Measurements from ENCODE around the gene HS6ST1.
"Not testable (repeated sequence)": the region's sequence is repeated elsewhere in the genome, so short reads cannot be mapped to it uniquely, and the experiment has no call there.

HS6ST1 gene

DNA sequence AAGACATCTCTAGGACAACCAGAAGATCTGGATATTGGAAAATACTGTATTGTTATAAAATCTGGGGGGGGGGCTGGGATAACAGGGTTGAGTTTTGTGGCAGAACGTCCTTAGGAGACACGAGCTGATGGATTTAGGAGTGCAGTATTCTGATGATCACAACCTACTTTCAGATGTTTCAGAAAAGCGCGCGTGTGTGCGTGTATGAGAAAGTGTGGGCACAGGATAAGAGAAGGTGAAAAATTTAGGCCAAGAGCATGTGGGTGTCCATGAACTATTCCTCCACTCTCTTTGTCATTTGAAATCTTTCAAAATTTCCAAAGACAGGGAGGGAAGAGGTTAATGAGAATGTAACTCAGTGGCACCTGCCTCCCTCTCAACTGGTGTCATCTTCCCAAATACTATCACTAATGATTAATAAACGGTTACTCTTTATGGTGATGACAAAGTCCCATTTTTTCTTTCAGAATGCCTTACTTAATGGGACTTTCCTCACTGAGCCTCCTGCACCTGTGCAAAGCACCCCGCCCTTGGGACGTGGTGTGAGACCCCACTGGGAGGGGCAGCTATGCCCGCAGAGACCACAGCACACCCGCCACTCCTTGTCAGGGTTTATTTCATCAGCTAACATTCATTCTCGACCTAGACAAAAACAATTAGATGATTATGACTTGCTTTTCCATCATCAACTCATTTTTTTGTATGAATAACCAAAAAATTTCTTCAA, 53.6 kb downstream of the HS6ST1 start:
- no peak for DNase-seq

DNA sequence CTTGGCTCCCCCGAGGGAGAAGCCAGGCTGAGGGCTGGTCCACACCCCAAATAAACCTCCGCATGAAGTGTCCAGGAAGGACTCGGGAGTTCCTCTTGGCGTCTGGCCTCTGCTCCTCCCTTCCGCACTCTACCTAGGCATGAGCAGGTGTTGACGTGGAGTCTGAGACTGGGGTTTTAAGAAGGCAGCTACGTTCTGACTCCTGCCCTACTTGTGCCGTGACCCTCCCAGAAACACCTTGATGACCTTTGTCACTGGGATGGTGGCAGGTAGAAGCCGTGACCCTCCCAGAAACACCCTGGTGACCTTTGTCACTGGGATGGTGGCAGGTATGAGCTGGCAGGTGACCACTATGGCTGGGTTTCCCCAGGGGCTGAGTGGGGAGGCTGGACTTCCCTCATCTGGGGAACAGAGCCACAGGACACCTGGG, 54.8 kb downstream of the HS6ST1 start:
- DNase-seq: no peak

DNA sequence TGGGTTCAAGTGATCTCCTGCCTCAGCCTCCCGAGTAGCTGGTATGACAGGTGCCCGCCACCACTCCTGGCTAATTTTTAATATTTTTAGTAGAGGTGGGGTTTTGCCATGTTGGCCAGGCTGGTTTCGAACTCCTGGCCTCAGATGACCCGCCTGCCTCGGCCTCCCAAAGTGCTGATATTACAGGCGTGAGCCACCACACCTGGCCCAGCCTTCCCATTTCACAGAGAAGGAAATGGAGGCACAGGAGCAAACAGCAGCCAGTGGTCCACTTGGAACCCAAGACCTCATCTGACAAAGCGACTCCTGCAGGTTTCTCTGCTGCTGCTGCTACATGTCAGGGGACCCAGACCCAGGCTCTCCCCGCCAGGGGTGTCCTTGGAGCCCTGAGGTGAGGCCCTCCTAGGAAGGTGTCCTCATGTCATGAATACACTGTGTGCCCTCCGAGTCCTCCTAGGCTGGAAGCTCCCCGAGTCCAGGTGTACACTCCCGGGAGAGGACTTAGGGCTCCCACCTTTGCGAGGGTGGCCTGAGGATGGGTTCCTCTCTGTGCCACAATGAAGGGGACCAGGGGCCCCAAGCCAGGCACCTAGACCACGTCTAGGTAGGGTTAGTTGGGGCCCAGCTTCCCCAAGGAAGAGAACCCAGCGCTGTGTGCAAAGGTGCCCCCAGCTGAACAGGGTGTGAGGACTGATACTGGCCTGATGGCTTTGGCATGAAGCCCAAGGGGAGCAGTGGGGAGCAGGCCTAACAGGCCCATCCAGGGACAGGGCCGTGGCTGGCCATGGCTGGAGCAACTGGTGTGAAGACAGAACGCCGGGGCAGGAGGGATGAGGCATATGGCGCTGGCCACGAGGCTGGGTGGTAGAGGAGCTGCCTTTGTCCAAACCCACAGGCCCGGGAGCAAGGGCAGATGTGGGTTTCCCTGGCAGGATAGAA, 56.1 kb downstream of the HS6ST1 start:
- DNase-seq: no peak

- no peak for DNase-seq
Observed at GRCh38 chr2:128261245-128262128, 57.2 kb downstream of the HS6ST1 start.

- no peak for DNase-seq
Observed at GRCh38 chr2:128260239-128261138, 58.2 kb downstream of the HS6ST1 start.

- no peak for DNase-seq
Observed at GRCh38 chr2:128259585-128259984, 59.1 kb downstream of the HS6ST1 start.

GRCh38 chr2:128258218-128258617, 60.5 kb downstream of the HS6ST1 start:
- DNase-seq: no peak

DNA sequence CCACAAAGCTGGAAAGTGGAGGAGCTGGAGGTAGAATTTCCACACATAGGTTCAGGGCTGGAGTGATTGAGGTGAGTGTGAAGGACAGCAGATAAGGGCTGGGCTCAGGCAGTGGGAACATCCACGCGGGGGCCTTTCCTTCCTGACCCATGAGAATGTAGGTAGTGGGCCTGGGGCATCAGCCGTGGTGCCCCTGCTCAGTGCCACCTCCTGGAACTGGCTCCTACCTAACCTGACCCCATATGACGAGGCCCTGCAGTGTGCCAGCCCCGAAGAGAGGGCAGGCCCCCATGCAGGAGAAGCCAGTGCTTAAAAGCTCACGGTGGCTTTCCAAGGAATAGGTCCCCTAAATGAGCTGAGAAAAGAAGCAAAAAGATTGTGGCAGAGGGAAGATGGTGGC, 66.2 kb downstream of the HS6ST1 start:
- no peak for DNase-seq

DNA sequence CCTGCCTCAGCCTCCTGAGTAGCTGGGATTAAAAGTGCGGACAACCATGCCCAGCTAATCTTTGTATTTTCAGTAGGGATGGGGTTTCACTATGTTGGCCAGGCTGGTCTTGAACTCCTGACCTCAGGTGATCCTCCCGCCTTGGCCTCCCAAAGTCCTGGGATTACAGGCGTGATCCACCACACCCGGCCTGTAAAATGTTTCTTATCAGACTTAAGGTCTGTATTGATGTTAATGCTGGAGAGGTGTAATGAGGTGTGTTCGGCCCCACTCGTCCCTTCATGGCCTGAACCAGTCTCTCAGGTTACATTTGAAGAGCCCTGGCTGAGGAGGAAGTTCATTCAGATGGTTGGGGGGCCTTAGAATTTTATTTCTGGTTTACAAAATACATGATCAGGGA, 66.6 kb downstream of the HS6ST1 start:
- not testable (repeated sequence) for DNase-seq

- no peak for DNase-seq
Observed at GRCh38 chr2:128250229-128251025, 68.2 kb downstream of the HS6ST1 start.

- no peak for DNase-seq
Observed at GRCh38 chr2:128249555-128249954, 69.1 kb downstream of the HS6ST1 start.

GRCh38 chr2:128245813-128246212, 72.9 kb downstream of the HS6ST1 start:
- no peak for DNase-seq

DNA sequence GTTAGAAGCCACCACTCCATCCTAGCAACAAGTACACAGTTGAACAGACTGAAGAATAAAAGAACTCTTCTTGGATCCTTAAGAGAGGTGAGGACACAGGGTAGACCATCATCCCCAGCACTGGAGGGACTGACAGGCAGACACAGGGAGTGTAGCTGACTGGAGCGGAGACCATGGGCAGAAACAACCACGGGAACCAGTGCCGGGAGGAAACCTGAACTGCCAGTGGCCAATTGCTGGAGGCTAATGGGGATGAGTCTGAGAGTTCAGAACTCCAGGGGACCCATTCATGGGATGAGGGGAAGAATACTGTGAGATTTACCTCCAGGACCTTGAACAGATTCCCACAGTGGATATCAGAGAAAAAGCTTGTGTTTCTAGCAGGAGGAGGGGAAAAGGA, 76.8 kb downstream of the HS6ST1 start:
- no peak for DNase-seq

GRCh38 chr2:128237911-128238697, 80.6 kb downstream of the HS6ST1 start:
- no peak for DNase-seq

DNA sequence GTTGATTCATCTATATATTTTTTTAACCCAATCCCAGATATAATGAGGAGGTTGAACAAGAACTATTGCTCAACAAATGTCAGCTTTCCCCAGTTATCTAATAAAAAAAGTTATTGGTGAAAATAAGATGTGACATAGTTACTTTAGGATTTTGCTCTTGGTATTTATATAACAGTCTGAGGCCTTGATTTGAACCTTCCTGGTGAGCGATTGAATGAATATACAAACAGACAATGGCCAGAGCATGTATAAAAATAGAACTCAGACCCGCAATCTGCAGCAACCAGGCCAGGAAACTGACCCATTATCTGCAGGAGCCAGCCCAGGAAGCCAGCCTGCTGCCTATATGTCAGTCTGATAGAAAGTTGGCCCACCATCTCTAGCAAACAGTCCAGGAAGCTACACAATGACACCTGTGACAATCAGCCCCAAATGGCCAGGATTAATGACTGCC, 81.6 kb downstream of the HS6ST1 start:
- no peak for DNase-seq

DNA sequence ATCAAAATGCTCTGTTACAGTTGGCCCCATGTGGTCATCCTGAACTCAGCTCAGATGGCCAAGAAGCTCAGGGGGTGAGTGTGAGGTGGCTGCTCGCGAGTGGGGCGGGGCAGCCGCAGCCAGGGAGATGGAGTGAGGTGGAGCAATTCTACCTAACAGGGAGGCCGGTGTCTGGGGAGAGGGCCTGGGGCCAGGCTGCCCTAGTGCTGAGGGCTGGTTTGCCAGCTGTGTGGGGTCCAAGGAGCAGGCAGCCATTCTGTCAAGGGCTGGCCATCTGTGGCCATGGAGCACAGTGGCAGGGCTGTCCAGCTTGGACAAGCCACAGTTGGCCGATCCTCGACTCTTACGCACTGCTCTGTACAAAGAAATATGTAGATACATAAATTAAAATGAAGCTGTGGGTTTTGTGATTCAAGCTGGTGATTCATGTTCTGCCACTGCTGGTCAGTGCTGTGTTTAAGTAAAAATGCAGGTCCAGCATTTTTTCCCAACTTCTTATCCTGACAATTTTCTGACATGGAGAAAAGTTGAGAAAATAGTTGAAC, 82.1 kb downstream of the HS6ST1 start:
- DNase-seq: no peak

DNA sequence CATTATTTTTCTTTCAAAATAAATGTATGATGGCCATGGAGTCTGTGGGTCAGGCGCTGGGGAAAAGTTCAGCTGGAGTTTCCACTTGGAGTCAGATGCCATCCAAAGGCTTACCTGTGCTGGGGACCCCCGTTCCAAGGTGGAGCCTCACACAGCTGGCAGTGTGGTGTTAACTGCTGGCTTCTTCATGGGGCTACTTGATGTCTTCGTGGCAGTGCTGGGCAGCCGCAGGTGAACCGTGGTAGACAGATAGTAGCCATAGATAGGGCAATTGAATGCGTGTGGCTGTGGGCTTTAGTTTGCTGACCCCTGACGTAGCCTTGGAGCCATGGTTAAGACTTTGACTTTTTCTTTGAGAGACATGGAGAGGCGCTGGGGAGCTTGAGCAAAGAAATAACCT, 83.1 kb downstream of the HS6ST1 start:
- DNase-seq: no peak

GRCh38 chr2:128234613-128235012, 84.1 kb downstream of the HS6ST1 start:
- DNase-seq: no peak

GRCh38 chr2:128233790-128234395, 84.8 kb downstream of the HS6ST1 start:
- no peak for DNase-seq
